CD8-positive, alpha-beta memory T cell (primary cell): ENCODE data around the gene RTRAF. TPM values are rescaled to one million over a fixed set of nuclear protein-coding genes. Genes with fewer than 3 reads are reported as not detected.

Experiments
- CTCF ChIA-PET: fragments of 350-600 bp; sonication (Branson Sonifier 250); formaldehyde crosslinking; loops from one replicate; lab custom pipeline; 2021; ENCODE audit warnings: antibody characterized with exemption; lab: Charles Lee
- POLR2A ChIA-PET: fragments of 350-600 bp; sonication (Branson Sonifier 250); formaldehyde crosslinking; loops from one replicate; lab custom pipeline; 2021; ENCODE audit warnings: antibody characterized with exemption; lab: Charles Lee
- DNase-seq, 5 donors: peaks; one replicate each; pipeline versions ENCODE4 v3.0.0 to v3.0.0-alpha.2; 2020 to 2022; ENCODE audit warnings: mixed read lengths in 1 of 5
- H3K27ac ChIP-seq: one replicate; pipeline ENCODE4 v1.7.0; 2013; ENCODE audit warnings: low read depth, mild to moderate bottlenecking, low read length, moderate library complexity
- H3K27me3 ChIP-seq: 2 replicates; pipeline ENCODE4 v1.7.0; 2013; ENCODE audit warnings: low read length, mild to moderate bottlenecking; ENCODE audit not compliant: insufficient read depth, poor library complexity, severe bottlenecking
- H3K36me3 ChIP-seq: 2 replicates; pipeline ENCODE4 v1.7.0; 2013; ENCODE audit warnings: mild to moderate bottlenecking, low read length, moderate library complexity; ENCODE audit not compliant: insufficient read depth
- H3K4me1 ChIP-seq: 2 replicates; pipeline ENCODE4 v1.7.0; 2013; ENCODE audit warnings: mild to moderate bottlenecking, low read length, moderate library complexity; ENCODE audit not compliant: insufficient read depth
- H3K4me3 ChIP-seq: 2 replicates; pipeline ENCODE4 v1.7.0; 2013; ENCODE audit warnings: mild to moderate bottlenecking, low read length
- H3K9me3 ChIP-seq: 2 replicates; pipeline ENCODE4 v1.7.0; 2013; ENCODE audit warnings: mild to moderate bottlenecking, low read length
- H3K27ac Mint-ChIP-seq, 8 donors: one replicate each; pipeline ENCODE4 v1.8.0; 2020 to 2021; ENCODE audit warnings: mixed read lengths in 8 of 8, mild to moderate bottlenecking in 6 of 8, inconsistent platforms in 3 of 8, moderate library complexity in 3 of 8
- H3K27me3 Mint-ChIP-seq, 2 donors: one replicate each; pipeline ENCODE4 v1.8.0; 2020 to 2021; ENCODE audit warnings: mixed read lengths in 2 of 2, mild to moderate bottlenecking in 1 of 2, moderate library complexity in 1 of 2
- H3K36me3 Mint-ChIP-seq, 3 donors: one replicate each; pipeline ENCODE4 v1.8.0; 2020 to 2021; ENCODE audit warnings: mixed read lengths in 3 of 3, inconsistent platforms in 1 of 3, mild to moderate bottlenecking in 1 of 3
- H3K4me1 Mint-ChIP-seq, 3 donors: one replicate each; pipeline ENCODE4 v1.8.0; 2020 to 2021; ENCODE audit warnings: mixed read lengths in 3 of 3, inconsistent platforms in 1 of 3, mild to moderate bottlenecking in 1 of 3
- H3K4me3 Mint-ChIP-seq, 7 donors: one replicate each; pipeline ENCODE4 v1.8.0; 2020 to 2021; ENCODE audit warnings: mixed read lengths in 7 of 7, mild to moderate bottlenecking in 6 of 7, moderate library complexity in 4 of 7, inconsistent platforms in 2 of 7
- H3K9me3 Mint-ChIP-seq, 5 donors: one replicate each; pipeline ENCODE4 v1.8.0; 2020 to 2022; ENCODE audit warnings: mixed read lengths in 5 of 5, mild to moderate bottlenecking in 3 of 5, moderate library complexity in 2 of 5, inconsistent platforms in 1 of 5
- polyA plus RNA-seq: library from polyadenylated mRNA; unstranded; fragments of 300-500 nt; fragmentation: Illumina TruSeq; gene quantifications from one replicate; pipeline ENCODE4 v1.2.3, GENCODE V29; 2021
- total RNA-seq, 2 experiments: library from RNA; stranded (reverse); gene quantifications; one replicate each; pipeline ENCODE4 v1.2.3, GENCODE V29; 2021

The RTRAF gene
- total and polyA plus RNA-seq, 3 experiments from 2014 or later: 204 to 217 (median 210) TPM

GRCh38 chr14:52023518-52023917, 34.2 kb downstream of the RTRAF start:
- Mint-ChIP-seq H3K36me3 (no peaks in the 10 kb centered on the region), H3K4me1 (peaks cover 0 to 7% (median 4%) of the 10 kb centered on the region in 3 donors), H3K27me3 (no peaks in the 10 kb centered on the region), H3K27ac (no peak overlapping the region), H3K9me3 (peaks cover 0 to 5% (median 0%) of the 10 kb centered on the region in 5 donors), H3K4me3 (no peak overlapping the region)
- Histone ChIP-seq H3K27me3 (no peaks in the 10 kb centered on the region), H3K4me3 (no peak overlapping the region), H3K9me3 (no peaks in the 10 kb centered on the region), H3K36me3 (no peaks in the 10 kb centered on the region), H3K27ac (no peak overlapping the region), H3K4me1 (peaks cover 7% of the 10 kb centered on the region)
- ChIA-PET POLR2A (interaction anchor here (0.6 kb wide), 1 partner anchor 340 kb away, joined by 3 read pairs; no protein-coding TSS in a partner anchor), CTCF (interaction anchor here (0.6 kb wide), 1 partner anchor 544 kb away, joined by 3 read pairs; no protein-coding TSS in a partner anchor)
- no peak for DNase-seq

GRCh38 chr14:52025310-52025709, 36.0 kb downstream of the RTRAF start:
- Histone ChIP-seq H3K36me3 (no peaks in the 10 kb centered on the region), H3K4me3 (no peak overlapping the region), H3K4me1 (peaks cover 7% of the 10 kb centered on the region), H3K27ac (no peak overlapping the region), H3K27me3 (no peaks in the 10 kb centered on the region), H3K9me3 (no peaks in the 10 kb centered on the region)
- Mint-ChIP-seq H3K27ac (no peak overlapping the region), H3K36me3 (no peaks in the 10 kb centered on the region), H3K27me3 (peaks cover 0 to 2% of the 10 kb centered on the region in 2 donors), H3K4me3 (no peak overlapping the region), H3K4me1 (peaks cover 0 to 7% (median 6%) of the 10 kb centered on the region in 3 donors), H3K9me3 (peaks cover 0 to 5% (median 0%) of the 10 kb centered on the region in 5 donors)
- CTCF ChIA-PET: no interaction called here
- DNase-seq: no peak
- POLR2A ChIA-PET: no interaction called here

- Mint-ChIP-seq H3K9me3 (peaks cover 0 to 5% (median 0%) of the 10 kb centered on the region in 5 donors), H3K4me3 (no peak overlapping the region), H3K36me3 (no peaks in the 10 kb centered on the region), H3K27me3 (peaks cover 0 to 2% of the 10 kb centered on the region in 2 donors), H3K4me1 (peaks cover 0 to 1% (median 0%) of the 10 kb centered on the region in 3 donors), H3K27ac (no peak overlapping the region)
- Histone ChIP-seq H3K36me3 (no peaks in the 10 kb centered on the region), H3K4me1 (peaks cover 2% of the 10 kb centered on the region), H3K27me3 (no peaks in the 10 kb centered on the region), H3K4me3 (no peak overlapping the region), H3K9me3 (no peaks in the 10 kb centered on the region), H3K27ac (no peak overlapping the region)
- no peak for DNase-seq
- ChIA-PET POLR2A (no interaction called here), CTCF (no interaction called here)
These were observed 36.8 kb downstream of the RTRAF start for GRCh38 chr14:52026017-52026660.

GRCh38 chr14:52026901-52027300, 37.6 kb downstream of the RTRAF start:
- H3K9me3 Mint-ChIP-seq: peaks cover 0 to 5% (median 0%) of the 10 kb centered on the region in 5 donors

GRCh38 chr14:52029881-52030280, 40.5 kb downstream of the RTRAF start:
- Histone ChIP-seq H3K4me3 (no peak overlapping the region), H3K27ac (no peak overlapping the region), H3K9me3 (no peaks in the 10 kb centered on the region), H3K4me1 (no peaks in the 10 kb centered on the region), H3K27me3 (no peaks in the 10 kb centered on the region), H3K36me3 (no peaks in the 10 kb centered on the region)
- no peak overlapping the region for H3K27ac Mint-ChIP-seq
- CTCF ChIA-PET: no interaction called here
- no peak for DNase-seq
- peaks cover 0 to 1% (median 0%) of the 10 kb centered on the region in 3 donors for H3K4me1 Mint-ChIP-seq
- no peaks in the 10 kb centered on the region for H3K9me3 Mint-ChIP-seq
- POLR2A ChIA-PET: no interaction called here
- peaks cover 0 to 2% (median 0%) of the 10 kb centered on the region in 3 donors for H3K36me3 Mint-ChIP-seq
- no peak overlapping the region for H3K4me3 Mint-ChIP-seq
- peaks cover under 1 to 4% of the 10 kb centered on the region in 2 donors for H3K27me3 Mint-ChIP-seq

More at GRCh38 chr14:52026901-52027300, 37.6 kb downstream of the RTRAF start:
- Mint-ChIP-seq H3K27me3 (peaks cover 0 to 4% of the 10 kb centered on the region in 2 donors), H3K36me3 (no peaks in the 10 kb centered on the region), H3K4me1 (peaks cover 0 to 1% (median 0%) of the 10 kb centered on the region in 3 donors), H3K27ac (no peak overlapping the region), H3K4me3 (no peak overlapping the region)
- no peaks in the 10 kb centered on the region for H3K36me3 ChIP-seq
- ChIA-PET POLR2A (no interaction called here), CTCF (no interaction called here)
- H3K9me3 ChIP-seq: no peaks in the 10 kb centered on the region
- no peak for DNase-seq
- no peak overlapping the region for H3K27ac ChIP-seq
- no peaks in the 10 kb centered on the region for H3K27me3 ChIP-seq
- no peak overlapping the region for H3K4me3 ChIP-seq
- no peaks in the 10 kb centered on the region for H3K4me1 ChIP-seq

- Mint-ChIP-seq H3K9me3 (peaks cover 3 to 9% (median 5%) of the 10 kb centered on the region in 5 donors), H3K4me3 (no peak overlapping the region), H3K27me3 (peaks cover 4 to 13% of the 10 kb centered on the region in 2 donors), H3K4me1 (peaks cover 0 to 1% (median 0%) of the 10 kb centered on the region in 3 donors), H3K27ac (no peak overlapping the region), H3K36me3 (peaks cover 0 to 4% (median 2%) of the 10 kb centered on the region in 3 donors)
- ChIA-PET POLR2A (no interaction called here), CTCF (no interaction called here)
- no peak for DNase-seq
- Histone ChIP-seq H3K27ac (no peak overlapping the region), H3K4me3 (no peak overlapping the region), H3K36me3 (no peaks in the 10 kb centered on the region), H3K4me1 (no peaks in the 10 kb centered on the region), H3K9me3 (no peaks in the 10 kb centered on the region), H3K27me3 (no peaks in the 10 kb centered on the region)
These were observed 42.4 kb downstream of the RTRAF start for GRCh38 chr14:52031781-52032180.

- Mint-ChIP-seq H3K27me3 (peaks cover 4 to 14% of the 10 kb centered on the region in 2 donors), H3K4me3 (no peak overlapping the region), H3K4me1 (peaks cover 0 to 1% (median 0%) of the 10 kb centered on the region in 3 donors), H3K27ac (no peak overlapping the region), H3K9me3 (peaks cover 5 to 9% (median 6%) of the 10 kb centered on the region in 5 donors), H3K36me3 (peaks cover 0 to 8% (median 2%) of the 10 kb centered on the region in 3 donors)
- ChIA-PET POLR2A (no interaction called here), CTCF (interaction anchor here (0.8 kb wide), 1 partner anchor 12 kb away, joined by 3 read pairs; no protein-coding TSS in a partner anchor)
- Histone ChIP-seq H3K4me3 (no peak overlapping the region), H3K36me3 (no peaks in the 10 kb centered on the region), H3K4me1 (no peaks in the 10 kb centered on the region), H3K27me3 (no peaks in the 10 kb centered on the region), H3K27ac (no peak overlapping the region), H3K9me3 (no peaks in the 10 kb centered on the region)
- no peak for DNase-seq
These were observed 43.0 kb downstream of the RTRAF start for GRCh38 chr14:52032204-52032801.

GRCh38 chr14:52033101-52033642, 43.8 kb downstream of the RTRAF start:
- no peak for DNase-seq
- Mint-ChIP-seq H3K4me1 (peaks cover 0 to 1% (median 0%) of the 10 kb centered on the region in 3 donors), H3K36me3 (peaks cover 0 to 11% (median 2%) of the 10 kb centered on the region in 3 donors), H3K27me3 (peaks cover 5 to 17% of the 10 kb centered on the region in 2 donors), H3K9me3 (peaks cover 5 to 9% (median 6%) of the 10 kb centered on the region in 5 donors), H3K27ac (peak overlapping the region in 1 of 8 donors; percentile 23), H3K4me3 (no peak overlapping the region)
- H3K4me1 ChIP-seq: no peaks in the 10 kb centered on the region
- no peak overlapping the region for H3K4me3 ChIP-seq
- no peak overlapping the region for H3K27ac ChIP-seq
- ChIA-PET POLR2A (no interaction called here), CTCF (interaction anchor here (0.8 kb wide), 1 partner anchor 11 kb away, joined by 3 read pairs; no protein-coding TSS in a partner anchor)
- no peaks in the 10 kb centered on the region for H3K36me3 ChIP-seq
- no peaks in the 10 kb centered on the region for H3K27me3 ChIP-seq
- no peaks in the 10 kb centered on the region for H3K9me3 ChIP-seq
